CD4-positive, alpha-beta T cell treated with Interleukin-10 for 1 hour (primary cell): Measurements from ENCODE around the gene ENOX1.

Experiments used
- DNase-seq: peaks from one replicate; pipeline ENCODE4 v3.0.0-alpha.2; 2020

Gene ENOX1

DNA sequence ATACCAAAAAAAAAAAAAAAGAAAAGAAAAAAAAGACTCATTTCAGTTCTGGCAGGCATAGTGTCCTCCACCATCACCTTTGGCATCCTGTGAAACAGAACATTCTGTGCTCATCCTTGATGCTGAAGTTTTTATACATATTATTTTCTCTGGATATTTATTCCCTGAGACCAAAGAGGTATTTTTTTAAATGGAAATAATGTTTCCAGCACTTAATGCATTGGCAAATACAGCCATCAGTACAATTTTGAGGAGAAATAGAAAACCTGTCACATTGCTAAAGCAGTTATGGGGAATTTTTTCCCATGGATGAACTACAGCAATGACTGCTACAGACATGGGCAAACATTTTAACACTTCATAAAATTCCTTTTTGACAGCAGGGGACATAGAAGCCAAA is 451.0 kb downstream of the ENOX1 start:
- no peak for DNase-seq

GRCh38 chr13:43333176-43333575 is 453.6 kb downstream of the ENOX1 start:
- DNase-seq, result no peak

DNA sequence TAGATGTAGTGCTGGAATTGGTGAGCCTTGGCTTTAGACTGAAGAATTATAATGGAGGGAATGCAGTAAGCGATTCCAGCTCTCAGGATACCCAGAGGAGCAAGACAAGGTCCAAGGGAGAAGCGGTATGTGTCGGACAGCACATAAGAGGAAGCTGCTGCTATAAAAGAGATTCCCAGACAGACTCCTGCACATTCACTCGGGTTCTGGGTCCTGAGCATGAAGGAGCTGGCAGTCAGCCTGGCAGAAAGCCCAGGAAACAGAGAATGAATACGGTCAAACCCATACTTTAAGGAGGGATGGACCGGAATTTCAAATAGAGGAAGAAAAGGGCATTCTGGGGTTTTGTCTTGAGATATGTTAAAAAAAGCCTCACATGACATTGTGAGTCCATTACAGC is 455.1 kb downstream of the ENOX1 start:
- no peak for DNase-seq

DNA sequence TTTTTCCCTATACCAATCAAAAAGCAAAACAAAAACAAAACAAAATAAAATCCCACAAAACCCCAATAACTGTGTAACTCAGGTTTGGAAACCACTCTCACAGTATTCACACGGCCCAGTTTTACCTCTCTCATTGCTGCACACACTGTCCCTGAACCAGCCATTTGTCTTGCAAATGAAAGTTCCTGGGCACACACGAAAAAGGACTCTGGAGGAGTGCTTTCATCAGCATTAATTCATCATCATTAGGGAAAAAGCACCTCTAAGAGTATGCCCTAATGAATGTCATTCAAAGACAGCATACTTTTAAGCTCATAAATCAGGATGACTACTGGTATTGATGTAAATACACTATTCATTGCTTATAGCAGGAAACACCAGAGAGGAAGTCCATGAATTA is 457.1 kb downstream of the ENOX1 start:
- DNase-seq, result no peak

DNA sequence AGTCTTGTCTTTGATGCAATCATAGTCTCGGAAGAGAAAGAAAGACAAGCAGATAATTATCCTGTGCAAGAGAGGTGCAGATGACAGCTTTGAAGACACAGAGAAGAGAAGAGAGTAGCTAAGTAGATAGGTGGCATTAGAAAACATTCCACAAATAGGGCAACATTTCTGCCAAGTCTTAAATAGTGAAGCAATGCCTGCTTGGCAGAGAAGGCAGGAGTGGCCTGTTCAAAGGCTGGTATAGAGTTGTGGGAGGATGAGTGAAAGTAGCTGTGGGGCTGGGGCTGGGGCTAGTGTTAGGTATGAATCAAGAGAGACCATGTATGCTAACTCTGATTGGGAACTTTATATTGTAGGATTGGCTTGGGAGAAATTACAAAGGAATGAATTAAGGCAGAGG is 457.9 kb downstream of the ENOX1 start:
- no peak for DNase-seq

GRCh38 chr13:43326100-43326499 is 460.7 kb downstream of the ENOX1 start:
- DNase-seq, result no peak

GRCh38 chr13:43325636-43326035 is 461.1 kb downstream of the ENOX1 start:
- no peak for DNase-seq

GRCh38 chr13:43324129-43324528 is 462.6 kb downstream of the ENOX1 start:
- DNase-seq, result no peak

GRCh38 chr13:43319617-43320444 is 466.9 kb downstream of the ENOX1 start:
- DNase-seq, result no peak

- no peak for DNase-seq
Measured at GRCh38 chr13:43316946-43317353, 469.8 kb downstream of the ENOX1 start.

DNA sequence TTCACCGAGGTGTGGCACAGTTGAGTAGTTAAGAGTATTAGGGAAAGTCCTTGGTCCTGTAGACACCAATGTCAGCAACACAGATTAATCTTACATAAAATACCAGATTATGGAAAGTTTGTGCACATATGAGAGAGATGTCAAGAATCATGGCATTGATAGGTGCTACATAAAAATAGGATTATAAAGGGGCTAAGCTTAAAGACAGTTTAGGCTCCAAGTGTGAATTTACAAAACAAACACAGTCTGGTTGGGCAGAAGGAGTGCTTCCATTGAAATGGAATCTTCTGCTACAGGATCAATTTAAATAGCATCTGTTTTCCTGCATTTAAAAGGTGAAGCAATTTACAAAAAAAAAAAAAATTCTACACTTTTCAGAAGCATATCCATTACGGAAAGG is 470.5 kb downstream of the ENOX1 start:
- no peak for DNase-seq

DNA sequence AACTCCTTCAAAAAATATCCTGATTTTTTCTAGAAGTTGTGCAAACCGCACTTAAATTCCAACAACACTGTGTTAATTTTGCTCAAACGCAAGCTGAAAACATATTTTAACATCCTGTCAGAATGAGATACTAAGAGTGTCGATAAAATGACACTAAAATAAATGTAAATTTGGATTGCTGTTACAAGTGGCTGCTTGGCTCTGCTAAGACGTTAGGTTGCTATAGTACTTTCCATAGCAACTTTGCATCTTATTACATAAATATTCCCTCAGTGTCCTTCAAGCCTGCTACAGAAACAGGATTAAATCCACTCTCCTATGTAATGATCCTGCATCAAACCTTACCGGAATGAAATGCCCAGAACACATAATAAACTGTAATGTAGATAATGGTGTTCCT is 471.2 kb downstream of the ENOX1 start:
- DNase-seq, result no peak

GRCh38 chr13:43309311-43309710 is 477.5 kb downstream of the ENOX1 start:
- DNase-seq, result no peak

- no peak for DNase-seq
Measured at GRCh38 chr13:43307921-43308433, 478.8 kb downstream of the ENOX1 start.

DNA sequence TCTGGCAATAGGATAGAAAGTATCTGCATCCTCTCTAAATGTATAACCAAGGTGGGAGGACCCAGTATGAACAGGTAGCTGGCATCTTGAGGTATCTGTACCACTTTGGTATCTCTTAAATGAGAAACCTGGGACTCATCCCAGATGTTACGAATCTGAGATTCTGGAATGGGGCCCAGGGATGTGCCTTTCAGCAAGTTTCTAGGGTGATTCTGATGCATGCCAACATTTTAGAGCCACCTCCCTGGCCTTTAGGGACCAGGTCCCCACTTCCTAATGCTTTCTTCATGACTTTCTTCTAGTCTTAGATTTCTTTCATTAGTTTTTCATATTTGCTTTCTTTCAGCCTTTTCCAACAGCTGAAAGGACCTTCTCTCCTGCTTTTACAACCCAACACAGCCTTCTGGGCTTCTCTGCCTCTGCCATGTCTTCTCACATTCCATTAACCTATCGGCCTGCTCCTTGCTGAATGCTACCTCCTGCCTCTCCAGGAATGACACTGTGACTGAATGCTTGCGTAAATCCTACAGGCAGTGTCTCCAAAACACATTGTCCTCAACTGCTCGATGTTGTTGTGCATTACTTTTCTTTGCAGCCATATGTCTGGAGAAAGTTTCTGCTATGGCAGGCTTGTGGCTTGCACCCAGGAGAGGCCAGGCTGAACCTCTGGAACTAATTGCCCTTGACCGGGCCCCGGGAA is 479.4 kb downstream of the ENOX1 start:
- no peak for DNase-seq

GRCh38 chr13:43306372-43306771 is 480.4 kb downstream of the ENOX1 start:
- no peak for DNase-seq

- DNase-seq, result no peak
Measured at GRCh38 chr13:43305416-43305815, 481.4 kb downstream of the ENOX1 start.

- no peak for DNase-seq
Measured at GRCh38 chr13:43304945-43305344, 481.8 kb downstream of the ENOX1 start.

DNA sequence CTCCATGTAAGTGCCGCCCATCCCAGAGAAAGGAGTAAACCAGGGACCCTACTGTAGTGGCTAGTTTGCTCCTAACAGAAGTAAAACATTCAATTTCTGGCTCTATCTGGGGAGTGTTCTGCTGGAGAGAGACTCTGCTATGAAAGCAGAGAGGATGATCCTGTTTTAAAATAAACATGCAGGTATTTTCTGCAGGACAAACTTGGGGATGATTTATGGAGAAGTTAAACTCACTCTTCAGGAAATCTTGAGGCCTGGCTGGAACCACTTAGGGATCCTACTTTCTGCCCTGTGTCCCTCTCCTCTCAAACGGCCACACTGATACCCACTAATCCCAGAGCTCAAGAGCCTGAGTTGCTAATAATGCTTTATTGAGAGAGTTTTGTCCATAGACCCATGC is 482.3 kb downstream of the ENOX1 start:
- DNase-seq, result no peak

DNA sequence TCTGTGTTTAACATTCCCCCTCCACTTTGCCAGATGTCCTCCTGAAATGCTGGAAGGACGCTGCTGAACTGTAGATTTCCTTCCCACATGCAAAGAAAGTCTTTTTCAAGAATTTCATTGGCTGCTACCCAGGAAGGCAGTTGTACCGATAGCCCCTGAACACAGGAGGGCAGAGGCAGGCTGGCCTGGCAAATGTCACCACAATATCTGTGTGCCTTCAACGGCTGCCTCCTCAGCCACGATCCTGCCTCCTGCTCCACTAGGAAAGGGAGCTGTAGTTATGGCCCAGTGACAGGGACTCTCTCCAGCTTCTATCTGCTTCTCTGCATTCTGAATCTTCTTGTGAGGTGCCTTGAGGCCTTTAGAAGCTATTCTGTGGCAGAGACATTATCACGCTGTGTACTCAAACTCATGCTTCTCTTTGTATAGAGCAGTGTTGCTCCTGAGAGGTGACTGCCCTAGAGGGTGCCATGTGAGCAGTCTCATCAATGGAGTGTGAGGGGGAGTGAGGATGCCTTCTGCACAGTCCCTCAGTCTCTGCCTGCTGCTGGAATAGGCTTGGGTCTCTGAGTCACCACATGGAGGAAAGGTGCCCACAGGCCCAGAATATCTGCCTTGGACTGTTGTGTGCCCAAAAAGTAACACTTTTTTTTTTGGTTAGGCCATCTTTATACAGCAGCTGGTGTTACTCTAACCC is 483.6 kb downstream of the ENOX1 start:
- DNase-seq, result peak; percentile 1

DNA sequence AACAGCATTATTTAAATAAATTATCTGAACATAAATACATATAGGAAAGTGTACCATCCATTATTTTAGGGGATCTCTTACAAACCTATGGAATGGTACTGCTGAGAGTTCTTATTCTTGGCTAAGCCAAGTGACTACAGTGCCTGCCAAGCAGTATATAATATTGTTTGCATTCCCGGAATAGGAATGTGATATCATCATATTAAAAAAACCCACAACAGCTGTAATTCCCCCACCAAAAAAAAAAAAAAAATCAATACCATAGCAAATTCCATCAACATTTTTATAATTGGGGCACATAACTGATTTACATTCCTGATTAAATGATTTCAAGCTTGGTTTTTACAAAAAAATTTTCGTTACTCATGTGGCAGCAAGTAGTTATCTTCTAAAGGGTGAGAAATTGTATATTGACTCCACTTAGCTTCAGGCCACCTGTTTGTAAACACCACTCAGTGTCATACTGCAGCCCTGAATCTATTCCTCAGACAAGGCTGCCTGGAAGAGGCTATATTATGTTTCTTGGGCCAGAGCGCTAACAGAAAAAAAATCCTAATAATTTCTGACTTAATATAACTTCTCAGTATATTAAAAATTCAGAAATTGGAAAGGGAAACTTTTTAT is 485.3 kb downstream of the ENOX1 start:
- no peak for DNase-seq

DNA sequence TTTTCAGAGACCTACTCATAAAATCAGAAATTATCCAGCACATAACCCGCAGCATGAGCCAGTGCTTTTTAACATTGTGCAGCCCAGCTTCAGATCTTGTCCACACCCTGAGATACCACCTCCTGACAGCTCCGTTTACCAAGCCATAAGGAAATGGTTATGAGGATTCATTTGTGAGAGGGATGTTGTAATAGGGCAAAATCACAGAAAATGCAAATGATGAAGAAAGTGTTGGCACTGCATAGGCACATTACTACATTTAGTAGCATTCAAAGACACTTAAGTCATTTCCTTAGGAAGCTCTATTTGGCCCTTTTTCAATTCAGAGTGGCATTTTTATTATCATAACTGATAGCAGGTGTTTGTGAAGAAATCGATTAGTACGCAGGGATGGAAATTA is 485.9 kb downstream of the ENOX1 start:
- no peak for DNase-seq

GRCh38 chr13:43299374-43299773 is 487.4 kb downstream of the ENOX1 start:
- DNase-seq, result no peak
